Esophagus squamous epithelium (tissue), 5 donors: ENCODE measurements around the gene FAM227A. TPM values are rescaled to one million over a fixed set of nuclear protein-coding genes. Genes with fewer than 3 reads are reported as not detected.

ENCODE experiments used
- DNase-seq: peaks from one replicate; lab custom pipeline; 2025; lab: John Stamatoyannopoulos, UW
- H3K27ac ChIP-seq, 4 donors: fragments of 200-600 bp; sonication (generic); one replicate each; pipeline ENCODE4 v1.5.1; 2016 to 2019; ENCODE audit warnings: mild to moderate bottlenecking in 1 of 4
- H3K27me3 ChIP-seq, 4 donors: fragments of 200-600 bp; sonication (generic); 1 replicate in 3 of 4; 2 replicates in 1 of 4; pipeline versions ENCODE4 v1.5.1 to v1.6.0; 2017 to 2021; ENCODE audit warnings: antibody characterized with exemption in 1 of 4
- H3K36me3 ChIP-seq, 3 donors: fragments of 200-600 bp; sonication (generic); one replicate each; pipeline ENCODE4 v1.5.1; 2016 to 2019
- H3K4me1 ChIP-seq, 3 donors: fragments of 200-600 bp; sonication (generic); one replicate each; pipeline ENCODE4 v1.5.1; 2017 to 2019
- H3K4me3 ChIP-seq, 4 donors: fragments of 200-600 bp; sonication (generic); 1 replicate in 3 of 4; 2 replicates in 1 of 4; pipeline ENCODE4 v1.5.1; 2016 to 2019; ENCODE audit warnings: mild to moderate bottlenecking in 2 of 4, moderate library complexity in 1 of 4
- H3K9me3 ChIP-seq, 3 donors: fragments of 200-600 bp; sonication (generic); one replicate each; pipeline ENCODE4 v1.5.1; 2016 to 2019
- POLR2A ChIP-seq, 4 donors: fragments of 450-650 bp; IDR thresholded peaks; one replicate each; pipeline ENCODE4 v1.6.1; 2017; ENCODE audit warnings: antibody characterized with exemption in 4 of 4, mild to moderate bottlenecking in 4 of 4, moderate library complexity in 3 of 4
- WGBS, 2 donors: methylation state at CpG; one replicate each; pipeline ENCODE4 v1.1.5; 2018; 5-methylcytosine and 5-hydroxymethylcytosine counted together
- intact Hi-C: fragments of 100-400 bp; cut with DNase I; formaldehyde crosslinking; loops from one replicate; pipeline ENCODE4 v1.15.0; 2022
- total RNA-seq, 4 donors: library from RNA; depleted of rRNA; stranded (reverse); fragments of >200 nt; gene quantifications; one replicate each; pipeline ENCODE4 v1.1.0, GENCODE V29; 2016
- TF ChIP-seq, protein P1 (sequence below), 6 experiments: fragments of 450-650 bp in 4 of 6; fragments of 200-600 bp in 2 of 6; sonication (generic) in 2 of 6; IDR thresholded peaks; one replicate each; pipeline ENCODE4 v1.5.1; 2016 to 2019; ENCODE audit warnings: antibody characterized with exemption in 6 of 6, mild to moderate bottlenecking in 4 of 6, moderate library complexity in 4 of 6
- donor health status: DM: yes; HTN: yes; CAD: no.

FAM227A gene
- total RNA-seq, 4 donors from 2014 or later = 0.04 to 1.0 (median 0.12) TPM

DNA sequence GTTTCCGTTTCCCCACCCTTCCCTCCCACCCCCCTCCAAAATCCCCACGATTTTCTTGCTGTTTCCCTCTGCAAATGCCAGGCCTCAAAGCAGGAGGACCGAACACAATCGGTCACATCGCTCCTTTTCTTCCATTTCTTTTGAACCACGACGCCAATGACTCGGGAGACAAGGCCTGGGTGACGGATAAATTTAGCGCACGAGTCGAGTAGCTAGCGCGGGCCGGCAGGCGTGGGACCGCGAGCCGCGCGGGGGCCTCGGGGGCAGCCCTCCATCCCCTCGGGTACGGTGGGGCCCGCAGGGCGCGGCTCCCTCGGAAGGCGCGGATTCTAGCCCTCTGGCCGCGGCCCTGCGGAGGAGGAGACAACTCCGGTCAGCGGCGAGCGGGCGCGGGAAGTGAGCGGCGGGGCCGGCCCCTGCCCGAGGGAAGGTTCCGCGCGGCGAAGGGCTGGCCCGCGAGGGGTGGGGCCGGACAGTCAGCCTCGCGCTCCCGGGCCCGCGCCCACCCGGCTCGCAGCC is 44.1 kb upstream of the FAM227A start:
- WGBS, 2 donors = 0 to 3% methylated on average over 5 to 8 of the region's 57 CpGs
- no peaks in the 10 kb centered on the region for H3K36me3 ChIP-seq
- H3K4me1 ChIP-seq = peaks cover 44 to 69% (median 53%) of the 10 kb centered on the region in 3 donors
- peak overlapping the region; percentile 96 to 99 (median 99) for H3K27ac ChIP-seq
- H3K27me3 ChIP-seq = no peaks in the 10 kb centered on the region
- no peak for TF ChIP-seq POLR2A (IDR thresholded peaks at IDR 0.05)
- TF ChIP-seq, protein P1, sequence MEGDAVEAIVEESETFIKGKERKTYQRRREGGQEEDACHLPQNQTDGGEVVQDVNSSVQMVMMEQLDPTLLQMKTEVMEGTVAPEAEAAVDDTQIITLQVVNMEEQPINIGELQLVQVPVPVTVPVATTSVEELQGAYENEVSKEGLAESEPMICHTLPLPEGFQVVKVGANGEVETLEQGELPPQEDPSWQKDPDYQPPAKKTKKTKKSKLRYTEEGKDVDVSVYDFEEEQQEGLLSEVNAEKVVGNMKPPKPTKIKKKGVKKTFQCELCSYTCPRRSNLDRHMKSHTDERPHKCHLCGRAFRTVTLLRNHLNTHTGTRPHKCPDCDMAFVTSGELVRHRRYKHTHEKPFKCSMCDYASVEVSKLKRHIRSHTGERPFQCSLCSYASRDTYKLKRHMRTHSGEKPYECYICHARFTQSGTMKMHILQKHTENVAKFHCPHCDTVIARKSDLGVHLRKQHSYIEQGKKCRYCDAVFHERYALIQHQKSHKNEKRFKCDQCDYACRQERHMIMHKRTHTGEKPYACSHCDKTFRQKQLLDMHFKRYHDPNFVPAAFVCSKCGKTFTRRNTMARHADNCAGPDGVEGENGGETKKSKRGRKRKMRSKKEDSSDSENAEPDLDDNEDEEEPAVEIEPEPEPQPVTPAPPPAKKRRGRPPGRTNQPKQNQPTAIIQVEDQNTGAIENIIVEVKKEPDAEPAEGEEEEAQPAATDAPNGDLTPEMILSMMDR (IDR thresholded peaks at IDR 0.05) = no peak
- no peaks in the 10 kb centered on the region for H3K9me3 ChIP-seq
- no peak for DNase-seq
- intact Hi-C loops = no loop called here
- peak overlapping the region; percentile 59 to 84 (median 75) for H3K4me3 ChIP-seq

DNA sequence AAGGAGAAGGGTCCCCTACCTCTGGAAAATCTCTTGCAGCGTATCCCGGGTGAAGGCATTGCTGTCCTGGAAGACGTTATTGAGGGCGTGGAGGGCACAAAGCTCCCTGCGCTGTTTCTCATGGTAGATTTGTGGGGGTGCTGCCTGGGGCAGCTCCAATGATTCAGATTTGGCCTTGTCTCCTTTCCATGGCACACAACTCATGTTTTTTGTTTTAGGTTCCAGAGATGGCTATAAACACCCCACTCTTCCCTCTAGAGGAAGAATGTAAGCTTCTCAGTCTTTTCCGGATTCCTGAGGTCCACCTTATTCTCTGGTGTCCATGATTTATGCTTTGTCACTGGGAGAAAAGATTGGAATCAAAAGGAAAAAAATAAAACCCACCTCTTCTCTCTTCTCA is 43.6 kb upstream of the FAM227A start:
- WGBS, 2 donors = 12 to 17% methylated on average over 3 to 6 of the region's 6 CpGs
- H3K4me3 ChIP-seq = peak overlapping the region; percentile 59 to 84 (median 75)
- TF ChIP-seq, protein P1 (IDR thresholded peaks at IDR 0.05) = no peak
- TF ChIP-seq POLR2A (IDR thresholded peaks at IDR 0.05) = no peak

DNA sequence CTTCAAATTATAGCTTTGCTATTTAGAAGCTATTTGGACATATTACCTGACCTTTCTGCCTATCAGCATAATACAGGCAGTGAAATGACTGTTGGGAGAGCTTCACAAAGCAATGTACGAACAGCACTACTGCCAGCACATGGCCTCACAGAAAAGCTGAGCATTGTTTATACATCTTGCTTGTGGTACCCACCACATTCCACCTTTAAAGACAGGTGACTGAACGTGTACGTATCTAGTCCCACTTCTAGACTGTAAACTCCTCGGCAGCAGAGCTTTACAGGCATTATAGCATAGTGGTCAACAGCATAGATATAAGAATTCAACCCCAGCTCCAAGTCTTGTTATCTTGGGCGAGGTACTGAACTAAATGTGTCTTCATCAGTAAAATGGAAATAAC is 43.0 kb upstream of the FAM227A start:
- intact Hi-C loops = no loop called here
- Histone ChIP-seq H3K27me3 (no peaks in the 10 kb centered on the region), H3K4me3 (peak overlapping the region; percentile 59 to 84 (median 75)), H3K4me1 (peaks cover 35 to 65% (median 53%) of the 10 kb centered on the region in 3 donors), H3K9me3 (no peaks in the 10 kb centered on the region), H3K36me3 (peaks cover 0 to 7% (median 3%) of the 10 kb centered on the region in 3 donors), H3K27ac (peak overlapping the region; percentile 96 to 99 (median 99))
- TF ChIP-seq, protein P1 (IDR thresholded peaks at IDR 0.05) = no peak
- TF ChIP-seq POLR2A (IDR thresholded peaks at IDR 0.05) = no peak
- 25 to 33% methylated on average over 5 of the region's 5 CpGs for WGBS, 2 donors
- DNase-seq = no peak

More for the DNA sequence above, 43.6 kb upstream of the FAM227A start:
- H3K4me1 ChIP-seq = peaks cover 41 to 70% (median 54%) of the 10 kb centered on the region in 3 donors
- peaks cover 0 to 1% (median 0%) of the 10 kb centered on the region in 3 donors for H3K36me3 ChIP-seq
- no peaks in the 10 kb centered on the region for H3K9me3 ChIP-seq
- DNase-seq = no peak
- H3K27ac ChIP-seq = peak overlapping the region; percentile 96 to 99 (median 99)
- H3K27me3 ChIP-seq = no peaks in the 10 kb centered on the region
- intact Hi-C loops = no loop called here

DNA sequence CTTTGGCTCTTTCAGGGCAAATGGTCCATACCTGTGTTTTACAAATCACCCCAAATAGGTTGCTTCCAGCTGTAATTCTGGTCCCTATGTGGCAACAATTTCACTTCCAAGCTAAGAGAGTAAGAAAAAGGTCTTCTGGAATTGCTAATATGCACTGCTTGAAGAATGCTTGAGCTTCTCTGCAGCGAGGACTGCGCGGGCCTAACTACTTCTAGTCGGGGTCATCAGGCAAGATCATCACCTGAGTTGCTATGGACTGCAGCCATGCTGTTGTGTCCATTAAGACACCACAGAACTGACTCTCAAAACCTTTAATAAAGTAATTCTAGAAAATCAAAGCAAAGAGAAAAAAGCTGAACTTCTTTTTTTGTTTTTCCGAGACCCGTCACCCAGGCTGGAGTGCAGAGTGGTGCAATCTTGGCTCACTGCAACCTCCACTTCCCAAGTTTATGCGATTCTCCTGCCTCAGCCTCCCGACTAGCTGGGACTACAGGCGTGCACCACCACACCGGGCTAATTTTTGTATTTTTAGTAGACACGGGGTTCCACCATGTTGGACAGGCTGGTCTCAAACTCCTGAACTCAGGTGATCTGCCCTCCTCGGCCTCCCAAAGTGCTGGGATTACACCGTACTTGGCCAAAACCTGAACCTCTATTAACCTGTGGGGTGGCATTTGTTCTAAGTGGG is 42.4 kb upstream of the FAM227A start:
- H3K27me3 ChIP-seq = no peaks in the 10 kb centered on the region
- H3K4me3 ChIP-seq = peak overlapping the region in 3 of 4 donors; percentile 69 to 84 (median 81)
- WGBS, 2 donors = 82 to 86% methylated on average over 13 of the region's 13 CpGs
- peaks cover 35 to 64% (median 53%) of the 10 kb centered on the region in 3 donors for H3K4me1 ChIP-seq
- H3K9me3 ChIP-seq = no peaks in the 10 kb centered on the region
- TF ChIP-seq POLR2A (IDR thresholded peaks at IDR 0.05) = no peak
- TF ChIP-seq, protein P1 (IDR thresholded peaks at IDR 0.05) = no peak
- H3K36me3 ChIP-seq = peaks cover 0 to 9% (median 8%) of the 10 kb centered on the region in 3 donors
- DNase-seq = no peak
- intact Hi-C loops = no loop called here
- H3K27ac ChIP-seq = peak overlapping the region; percentile 96 to 99 (median 99)
